Measurements from ENCODE around the gene ZCCHC17. TPM values are rescaled to one million over a fixed set of nuclear protein-coding genes. Genes with fewer than 3 reads are reported as not detected.
A peak's percentile ranks its signal among the peaks of the same experiment; 100 is the strongest.

Gene ZCCHC17
- polyA plus RNA-seq, 1 experiment = 72.9 TPM

GRCh38 chr1:31327381-31327780, 30.5 kb downstream of the ZCCHC17 start:
- TF ChIP-seq CTCF (IDR thresholded peaks at IDR 0.05; ENCODE audit: low read depth, low read length) = no peak
- H3K27me3 ChIP-seq (ENCODE audit: control insufficient read depth, insufficient read depth, low read length) = no peaks in the 10 kb centered on the region
- H3K27ac ChIP-seq (ENCODE audit: low read depth, low read length) = no peak overlapping the region
- H3K9me3 ChIP-seq (ENCODE audit: control insufficient read depth, insufficient read depth, low read length) = no peaks in the 10 kb centered on the region; the same call in 1 of the 2 replicates
- ChIA-PET POLR2A (no interaction called here), CTCF (interaction anchor here (0.7 kb wide), 1 partner anchor 9 kb away, joined by 3 read pairs; no protein-coding TSS in a partner anchor)
- no peak for DNase-seq (ENCODE audit: low read depth, low spot score)
- H3K4me3 ChIP-seq (ENCODE audit: low read depth, low read length) = no peak overlapping the region

DNA sequence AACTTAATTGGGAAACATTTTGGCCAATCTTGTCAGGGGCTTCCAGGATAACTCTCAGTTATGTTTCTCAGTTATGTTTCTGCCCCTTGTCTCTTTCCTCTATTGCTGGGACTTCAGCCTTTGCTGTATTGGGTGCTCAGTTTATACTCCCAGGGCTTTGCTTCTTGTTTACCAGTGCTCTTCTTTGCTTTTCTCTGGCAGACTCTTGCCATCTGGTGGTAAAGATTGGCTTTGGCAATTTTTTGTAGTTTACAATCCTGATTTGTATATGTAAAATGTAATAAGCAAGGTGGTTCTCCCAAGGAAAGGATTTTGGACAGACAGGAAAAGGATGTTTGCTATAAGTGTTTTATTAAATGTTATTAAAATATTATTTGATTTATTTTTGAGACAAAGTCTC, 38.2 kb downstream of the ZCCHC17 start:
- ChIA-PET CTCF (interaction anchor here (1.0 to 2.6 kb wide), 3 partner anchors 10 to 151 kb away, joined by 3 to 35 read pairs (median 3); no protein-coding TSS in a partner anchor), POLR2A (no interaction called here)
- Histone ChIP-seq H3K4me3 (ENCODE audit: low read depth, low read length) (no peak overlapping the region), H3K27me3 (ENCODE audit: control insufficient read depth, insufficient read depth, low read length) (no peaks in the 10 kb centered on the region), H3K9me3 (ENCODE audit: control insufficient read depth, insufficient read depth, low read length) (no peaks in the 10 kb centered on the region), H3K27ac (ENCODE audit: low read depth, low read length) (no peak overlapping the region)
- DNase-seq (ENCODE audit: low read depth, low spot score) = peak; percentile 2
- TF ChIP-seq CTCF (IDR thresholded peaks at IDR 0.05; ENCODE audit: low read depth, low read length) = peak; percentile 63

GRCh38 chr1:31336687-31337467, 40.0 kb downstream of the ZCCHC17 start:
- ChIA-PET CTCF (interaction anchor here (1.1 to 2.6 kb wide), 3 partner anchors 10 to 153 kb away, joined by 3 to 35 read pairs (median 3); partner anchors contain the start of genes SNRNP40 and ZCCHC17), POLR2A (no interaction called here)
- DNase-seq (ENCODE audit: low read depth, low spot score) = no peak
- Histone ChIP-seq H3K9me3 (ENCODE audit: control insufficient read depth, insufficient read depth, low read length) (no peaks in the 10 kb centered on the region), H3K4me3 (ENCODE audit: low read depth, low read length) (no peak overlapping the region), H3K27ac (ENCODE audit: low read depth, low read length) (no peak overlapping the region), H3K27me3 (ENCODE audit: control insufficient read depth, insufficient read depth, low read length) (no peaks in the 10 kb centered on the region)
- no peak for TF ChIP-seq CTCF (IDR thresholded peaks at IDR 0.05; ENCODE audit: low read depth, low read length)

GRCh38 chr1:31344503-31344902, 47.7 kb downstream of the ZCCHC17 start:
- Histone ChIP-seq H3K4me3 (ENCODE audit: low read depth, low read length) (no peak overlapping the region), H3K27ac (ENCODE audit: low read depth, low read length) (no peak overlapping the region), H3K9me3 (ENCODE audit: control insufficient read depth, insufficient read depth, low read length) (no peaks in the 10 kb centered on the region), H3K27me3 (ENCODE audit: control insufficient read depth, insufficient read depth, low read length) (no peaks in the 10 kb centered on the region)
- ChIA-PET CTCF (interaction anchor here (1.3 kb wide), 1 partner anchor 9 kb away, joined by 3 read pairs; no protein-coding TSS in a partner anchor), POLR2A (no interaction called here)
- no peak for DNase-seq (ENCODE audit: low read depth, low spot score)
- no peak for TF ChIP-seq CTCF (IDR thresholded peaks at IDR 0.05; ENCODE audit: low read depth, low read length)

- CTCF ChIA-PET = interaction anchor here (1.3 to 3.0 kb wide), 2 partner anchors 10 to 161 kb away, joined by 3 to 10 read pairs; no protein-coding TSS in a partner anchor
- no peak for DNase-seq (ENCODE audit: low read depth, low spot score)
- POLR2A ChIA-PET = interaction anchor here (0.6 kb wide), 1 partner anchor 28 kb away, joined by 4 read pairs; no protein-coding TSS in a partner anchor
- no peaks in the 10 kb centered on the region for H3K9me3 ChIP-seq (ENCODE audit: control insufficient read depth, insufficient read depth, low read length)
- TF ChIP-seq CTCF (IDR thresholded peaks at IDR 0.05; ENCODE audit: low read depth, low read length) = no peak
- H3K27me3 ChIP-seq (ENCODE audit: control insufficient read depth, insufficient read depth, low read length) = no peaks in the 10 kb centered on the region
- H3K27ac ChIP-seq (ENCODE audit: low read depth, low read length) = no peak overlapping the region
- no peak overlapping the region for H3K4me3 ChIP-seq (ENCODE audit: low read depth, low read length)
These were observed 48.8 kb downstream of the ZCCHC17 start for GRCh38 chr1:31345635-31346034.
